OCI-LY7 (cell line): Measurements from ENCODE around the gene CERS6. TPM values are rescaled to one million over a fixed set of nuclear protein-coding genes. Genes with fewer than 3 reads are reported as not detected.

Experiments
- BruUV-seq: library from RNA; stranded (reverse); fragments of 400-500 nt; replicated peaks from 2 replicates; lab custom pipeline; 2021; lab: Mats Ljungman, UMichigan
- CTCF ChIA-PET: fragments of 300-600 bp; sonication (Branson Sonifier 250); formaldehyde crosslinking; loops from one replicate; lab custom pipeline; 2022; ENCODE audit warnings: antibody characterized with exemption; ENCODE audit not compliant: unreplicated experiment; lab: Charles Lee
- POLR2A ChIA-PET: fragments of 300-600 bp; sonication (Branson Sonifier 250); formaldehyde crosslinking; loops from one replicate; lab custom pipeline; 2022; ENCODE audit warnings: antibody characterized with exemption; lab: Charles Lee
- DNase-seq: peaks from one replicate; pipeline ENCODE4 v3.0.0-alpha.2; 2015; ENCODE audit warnings: low spot score
- H2AFZ ChIP-seq: fragments of 200-600 bp; sonication (generic), shearing (Covaris generic); 2 replicates; pipeline ENCODE4 v1.6.1; 2014; ENCODE audit warnings: mild to moderate bottlenecking, antibody characterized with exemption, low read length, moderate library complexity
- H3K27ac ChIP-seq: fragments of 200-600 bp; sonication (generic); 2 replicates; pipeline ENCODE4 v1.5.1; 2014; ENCODE audit warnings: mixed run types, low read depth, mild to moderate bottlenecking, moderate library complexity, low read length, inconsistent platforms; ENCODE audit not compliant: poor library complexity, severe bottlenecking
- H3K36me3 ChIP-seq: fragments of 200-600 bp; sonication (generic); 2 replicates; pipeline ENCODE4 v1.6.1; 2014; ENCODE audit warnings: mild to moderate bottlenecking, antibody characterized with exemption, low read length, moderate library complexity, mixed read lengths; ENCODE audit not compliant: insufficient read depth
- H3K4me1 ChIP-seq: fragments of 200-600 bp; sonication (generic); 2 replicates; pipeline ENCODE4 v1.5.1; 2014; ENCODE audit warnings: mild to moderate bottlenecking, low read length; ENCODE audit not compliant: insufficient read depth, poor library complexity, severe bottlenecking
- H3K4me2 ChIP-seq: fragments of 200-600 bp; sonication (generic); 2 replicates; pipeline ENCODE4 v1.6.1; 2014; ENCODE audit warnings: mild to moderate bottlenecking, low read length
- H3K4me3 ChIP-seq: fragments of 200-600 bp; sonication (generic); 2 replicates; pipeline ENCODE4 v1.5.1; 2014; ENCODE audit warnings: mild to moderate bottlenecking, low read depth, low read length; ENCODE audit not compliant: poor library complexity, severe bottlenecking
- H3K79me2 ChIP-seq: fragments of 200-600 bp; sonication (generic); 2 replicates; pipeline ENCODE4 v1.6.1; 2016; ENCODE audit warnings: low read depth, mild to moderate bottlenecking, low read length, moderate library complexity, mixed read lengths; ENCODE audit not compliant: insufficient read depth
- H3K9me2 ChIP-seq: fragments of 200-600 bp; sonication (generic); 2 replicates; pipeline ENCODE4 v1.6.1; 2016; ENCODE audit warnings: mild to moderate bottlenecking, low read length, mixed read lengths; ENCODE audit not compliant: insufficient read depth
- H3K9me3 ChIP-seq: fragments of 200-600 bp; sonication (generic); 2 replicates; pipeline ENCODE4 v1.6.1; 2014; ENCODE audit warnings: mild to moderate bottlenecking, mixed run types, low read length, mixed read lengths
- H4K20me1 ChIP-seq: fragments of 200-600 bp; sonication (generic); 2 replicates; pipeline ENCODE4 v1.6.1; 2014; ENCODE audit warnings: mild to moderate bottlenecking, antibody characterized with exemption, low read length, moderate library complexity, mixed read lengths; ENCODE audit not compliant: insufficient read depth
- EZH2phosphoT487 ChIP-seq: fragments of 200-600 bp; sonication (generic); IDR thresholded peaks from 2 replicates; pipeline ENCODE4 v1.6.1; 2018; ENCODE audit warnings: low read depth, borderline replicate concordance, mild to moderate bottlenecking, mixed run types, antibody characterized with exemption, low read length, moderate library complexity, mixed read lengths
- intact Hi-C: fragments of 100-400 bp; cut with micrococcal nuclease; formaldehyde crosslinking; loops from one replicate; pipeline ENCODE4 v1.10.0; 2022; ENCODE audit not compliant: unreplicated experiment
- total RNA-seq, 2 experiments: library from RNA; depleted of rRNA in 1 of 2; stranded (reverse); fragments of >200 nt in 1 of 2; shearing (Covaris generic) in 1 of 2; gene quantifications; 2 replicates each; pipeline ENCODE4 v1.2.3, GENCODE V29; 2014 to 2022
- TF ChIP-seq, protein P1 (sequence below): fragments of 200-600 bp; sonication (generic); conservative IDR thresholded peaks from 2 replicates; pipeline ENCODE4 v1.5.1; 2014; ENCODE audit warnings: mild to moderate bottlenecking, antibody characterized with exemption, low read length, moderate library complexity, mixed read lengths

The CERS6 gene
- total RNA-seq, 2 experiments from 2014 or later: 0.04 TPM; not detected in 1

DNA sequence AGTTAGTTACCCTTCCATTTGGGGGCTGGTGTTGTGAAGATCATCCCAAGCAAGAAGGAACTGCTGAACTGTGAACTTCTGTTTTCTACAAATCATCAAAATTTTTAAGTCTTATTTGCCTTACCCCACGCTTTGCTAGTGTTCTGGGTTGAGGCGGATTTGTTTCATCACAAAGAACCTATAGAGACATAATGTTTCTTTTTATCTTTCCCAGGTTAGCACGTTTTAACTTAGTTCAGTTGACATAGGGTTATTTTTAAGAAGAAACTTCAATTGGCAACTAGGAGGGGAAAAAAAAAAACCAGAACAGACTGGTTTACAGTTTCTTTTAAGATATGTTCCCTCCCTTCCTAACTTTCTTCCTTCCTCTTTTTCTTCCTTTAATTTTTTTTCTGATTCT is 31.1 kb upstream of the CERS6 start:
- H3K4me2 ChIP-seq: no peak overlapping the region
- no peaks in the 10 kb centered on the region for H3K79me2 ChIP-seq
- H2AFZ ChIP-seq: no peak overlapping the region
- H3K27ac ChIP-seq: no peak overlapping the region
- H3K9me3 ChIP-seq: no peaks in the 10 kb centered on the region
- POLR2A ChIA-PET: no interaction called here
- CTCF ChIA-PET: no interaction called here
- H3K4me1 ChIP-seq: no peaks in the 10 kb centered on the region
- TF ChIP-seq EZH2phosphoT487: no peak
- TF ChIP-seq, protein P1, sequence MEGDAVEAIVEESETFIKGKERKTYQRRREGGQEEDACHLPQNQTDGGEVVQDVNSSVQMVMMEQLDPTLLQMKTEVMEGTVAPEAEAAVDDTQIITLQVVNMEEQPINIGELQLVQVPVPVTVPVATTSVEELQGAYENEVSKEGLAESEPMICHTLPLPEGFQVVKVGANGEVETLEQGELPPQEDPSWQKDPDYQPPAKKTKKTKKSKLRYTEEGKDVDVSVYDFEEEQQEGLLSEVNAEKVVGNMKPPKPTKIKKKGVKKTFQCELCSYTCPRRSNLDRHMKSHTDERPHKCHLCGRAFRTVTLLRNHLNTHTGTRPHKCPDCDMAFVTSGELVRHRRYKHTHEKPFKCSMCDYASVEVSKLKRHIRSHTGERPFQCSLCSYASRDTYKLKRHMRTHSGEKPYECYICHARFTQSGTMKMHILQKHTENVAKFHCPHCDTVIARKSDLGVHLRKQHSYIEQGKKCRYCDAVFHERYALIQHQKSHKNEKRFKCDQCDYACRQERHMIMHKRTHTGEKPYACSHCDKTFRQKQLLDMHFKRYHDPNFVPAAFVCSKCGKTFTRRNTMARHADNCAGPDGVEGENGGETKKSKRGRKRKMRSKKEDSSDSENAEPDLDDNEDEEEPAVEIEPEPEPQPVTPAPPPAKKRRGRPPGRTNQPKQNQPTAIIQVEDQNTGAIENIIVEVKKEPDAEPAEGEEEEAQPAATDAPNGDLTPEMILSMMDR: no peak
- DNase-seq: no peak
- no peaks in the 10 kb centered on the region for H3K36me3 ChIP-seq
- H3K9me2 ChIP-seq: no peaks in the 10 kb centered on the region
- no TSS peak for BruUV-seq
- H4K20me1 ChIP-seq: no peaks in the 10 kb centered on the region
- H3K4me3 ChIP-seq: no peak overlapping the region
- intact Hi-C loops: no loop called here

DNA sequence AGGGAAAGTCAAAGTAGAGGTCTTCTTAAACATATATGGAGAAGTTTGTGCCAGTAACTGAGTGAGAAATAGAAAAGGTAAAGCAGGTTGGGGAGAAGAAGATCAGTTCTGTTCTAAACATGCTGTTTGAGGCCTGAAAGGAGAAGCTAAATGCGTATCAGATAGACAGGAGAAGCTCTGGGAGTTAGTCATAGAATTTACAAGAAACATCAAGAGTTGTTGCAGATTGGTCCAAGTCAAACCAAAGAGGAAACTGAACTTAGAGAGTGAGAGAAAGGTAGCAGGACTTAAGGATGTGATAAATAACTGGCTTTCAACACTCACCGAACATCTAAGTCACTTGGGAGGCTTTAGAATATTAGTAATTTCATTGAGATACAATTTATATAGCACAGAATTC is 29.2 kb upstream of the CERS6 start:
- Histone ChIP-seq H3K4me2 (no peak overlapping the region), H2AFZ (no peak overlapping the region), H3K36me3 (no peaks in the 10 kb centered on the region), H3K27ac (no peak overlapping the region), H3K79me2 (no peaks in the 10 kb centered on the region), H4K20me1 (no peaks in the 10 kb centered on the region), H3K4me3 (no peak overlapping the region), H3K9me3 (no peaks in the 10 kb centered on the region), H3K9me2 (no peaks in the 10 kb centered on the region), H3K4me1 (no peaks in the 10 kb centered on the region)
- TF ChIP-seq, protein P1: no peak
- no peak for TF ChIP-seq EZH2phosphoT487
- POLR2A ChIA-PET: no interaction called here
- BruUV-seq: no TSS peak
- DNase-seq: no peak
- CTCF ChIA-PET: no interaction called here
- intact Hi-C loops: no loop called here

DNA sequence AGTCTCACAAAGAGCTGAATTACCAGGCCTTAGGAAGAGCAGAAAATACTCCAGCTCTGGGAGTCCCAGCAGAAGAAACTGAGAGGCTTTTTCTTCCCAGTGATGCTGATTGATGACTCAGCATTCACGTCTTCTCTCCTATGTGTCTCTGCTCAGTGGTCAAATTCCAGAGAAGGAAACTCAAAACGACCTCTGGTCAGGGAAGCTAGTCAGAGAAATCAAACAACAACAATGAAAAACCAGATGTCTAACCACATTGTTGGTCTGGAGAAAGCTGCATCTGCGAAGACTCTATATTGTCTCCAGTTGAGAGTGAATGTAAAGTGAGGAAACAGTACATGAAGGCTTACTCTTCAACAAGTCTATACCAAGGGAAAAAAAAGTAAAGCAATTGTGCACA is 28.6 kb upstream of the CERS6 start:
- intact Hi-C loops: no loop called here
- TF ChIP-seq, protein P1: no peak
- no peak for TF ChIP-seq EZH2phosphoT487
- H4K20me1 ChIP-seq: no peaks in the 10 kb centered on the region
- ChIA-PET CTCF (no interaction called here), POLR2A (no interaction called here)
- H3K36me3 ChIP-seq: no peaks in the 10 kb centered on the region
- DNase-seq: no peak
- no peaks in the 10 kb centered on the region for H3K4me1 ChIP-seq
- no peak overlapping the region for H3K4me3 ChIP-seq
- H2AFZ ChIP-seq: no peak overlapping the region
- no peaks in the 10 kb centered on the region for H3K9me3 ChIP-seq
- H3K9me2 ChIP-seq: no peaks in the 10 kb centered on the region
- H3K27ac ChIP-seq: no peak overlapping the region
- H3K4me2 ChIP-seq: no peak overlapping the region
- no TSS peak for BruUV-seq
- no peaks in the 10 kb centered on the region for H3K79me2 ChIP-seq
